ENCODE data around the gene VANGL1.

The VANGL1 gene

GRCh38 chr1:115685029-115685705, 43.4 kb downstream of the VANGL1 start:
- H3K4me2 ChIP-seq (ENCODE audit: low read depth, low read length) = no peak overlapping the region
- no peak overlapping the region for H3K27ac ChIP-seq (ENCODE audit: low read length)
- H4K20me1 ChIP-seq (ENCODE audit: insufficient read depth, low read length) = no peaks in the 10 kb centered on the region
- no peaks in the 10 kb centered on the region for H3K79me2 ChIP-seq (ENCODE audit: low read length)
- no peak overlapping the region for H3K4me3 ChIP-seq (ENCODE audit: low read length)
- no peak overlapping the region for H3K9ac ChIP-seq (ENCODE audit: low read length)
- H3K36me3 ChIP-seq (replicated peaks; ENCODE audit: insufficient read depth, low read length) = no peaks in the 10 kb centered on the region
- H3K9me3 ChIP-seq (replicated peaks; ENCODE audit: insufficient read depth, low read length) = no peaks in the 10 kb centered on the region
- DNase-seq = no peak
- H3K4me1 ChIP-seq (ENCODE audit: low read length) = no peaks in the 10 kb centered on the region
- H3F3A ChIP-seq (ENCODE audit: insufficient read depth, low read length) = no peaks in the 10 kb centered on the region
- no peaks in the 10 kb centered on the region for H3K27me3 ChIP-seq (replicated peaks; ENCODE audit: insufficient read depth, low read length)
- TF ChIP-seq EZH2phosphoT487 (IDR thresholded peaks at IDR 0.05; ENCODE audit: low read length) (no peak), EZH2 (optimal IDR thresholded peaks at IDR 0.05; ENCODE audit: low read depth, low read length) (no peak), CTCF (IDR thresholded peaks at IDR 0.05; ENCODE audit: low read length) (no peak)
- H2AFZ ChIP-seq (ENCODE audit: low read length) = no peak overlapping the region
- no peaks in the 10 kb centered on the region for H3K9me2 ChIP-seq (replicated peaks; ENCODE audit: insufficient read depth, low read length)

- no peak overlapping the region for H3K27ac ChIP-seq (ENCODE audit: low read length)
- TF ChIP-seq CTCF (IDR thresholded peaks at IDR 0.05; ENCODE audit: low read length) = no peak
- TF ChIP-seq EZH2phosphoT487 (IDR thresholded peaks at IDR 0.05; ENCODE audit: low read length) = no peak
- TF ChIP-seq EZH2 (optimal IDR thresholded peaks at IDR 0.05; ENCODE audit: low read depth, low read length) = no peak
- H3F3A ChIP-seq (ENCODE audit: insufficient read depth, low read length) = no peaks in the 10 kb centered on the region
- H3K9me3 ChIP-seq (replicated peaks; ENCODE audit: insufficient read depth, low read length) = no peaks in the 10 kb centered on the region
- H3K36me3 ChIP-seq (replicated peaks; ENCODE audit: insufficient read depth, low read length) = no peaks in the 10 kb centered on the region
- H3K27me3 ChIP-seq (replicated peaks; ENCODE audit: insufficient read depth, low read length) = no peaks in the 10 kb centered on the region
- H3K9ac ChIP-seq (ENCODE audit: low read length) = no peak overlapping the region
- no peak overlapping the region for H3K4me2 ChIP-seq (ENCODE audit: low read depth, low read length)
- H2AFZ ChIP-seq (ENCODE audit: low read length) = no peak overlapping the region
- no peaks in the 10 kb centered on the region for H4K20me1 ChIP-seq (ENCODE audit: insufficient read depth, low read length)
- no peak overlapping the region for H3K4me3 ChIP-seq (ENCODE audit: low read length)
- no peaks in the 10 kb centered on the region for H3K9me2 ChIP-seq (replicated peaks; ENCODE audit: insufficient read depth, low read length)
- H3K4me1 ChIP-seq (ENCODE audit: low read length) = no peaks in the 10 kb centered on the region
- DNase-seq = no peak
- H3K79me2 ChIP-seq (ENCODE audit: low read length) = no peaks in the 10 kb centered on the region
These were observed 46.0 kb downstream of the VANGL1 start for GRCh38 chr1:115687744-115688143.

GRCh38 chr1:115690972-115691371, 49.2 kb downstream of the VANGL1 start:
- no peak for DNase-seq
- Histone ChIP-seq H3K4me1 (ENCODE audit: low read length) (no peaks in the 10 kb centered on the region), H3K79me2 (ENCODE audit: low read length) (no peaks in the 10 kb centered on the region), H2AFZ (ENCODE audit: low read length) (no peak overlapping the region), H3K27me3 (replicated peaks; ENCODE audit: insufficient read depth, low read length) (no peaks in the 10 kb centered on the region), H4K20me1 (ENCODE audit: insufficient read depth, low read length) (no peaks in the 10 kb centered on the region), H3K4me2 (ENCODE audit: low read depth, low read length) (no peak overlapping the region), H3K9me2 (replicated peaks; ENCODE audit: insufficient read depth, low read length) (no peaks in the 10 kb centered on the region), H3K27ac (ENCODE audit: low read length) (no peak overlapping the region), H3K4me3 (ENCODE audit: low read length) (no peak overlapping the region), H3K9me3 (replicated peaks; ENCODE audit: insufficient read depth, low read length) (no peaks in the 10 kb centered on the region), H3F3A (ENCODE audit: insufficient read depth, low read length) (no peaks in the 10 kb centered on the region), H3K9ac (ENCODE audit: low read length) (no peak overlapping the region), H3K36me3 (replicated peaks; ENCODE audit: insufficient read depth, low read length) (no peaks in the 10 kb centered on the region)
- no peak for TF ChIP-seq EZH2 (optimal IDR thresholded peaks at IDR 0.05; ENCODE audit: low read depth, low read length)
- no peak for TF ChIP-seq CTCF (IDR thresholded peaks at IDR 0.05; ENCODE audit: low read length)
